Heart left ventricle (tissue), 13 donors: Measurements from ENCODE around the gene PIK3C2G.

Experiments
- POLR2A ChIP-seq, 2 donors: fragments of 450-650 bp; IDR thresholded peaks; one replicate each; pipeline ENCODE4 v1.6.1; 2017; ENCODE audit warnings: antibody characterized with exemption in 2 of 2, mild to moderate bottlenecking in 2 of 2, moderate library complexity in 2 of 2
- TF ChIP-seq, protein P1 (sequence below), 12 donors: fragments of 200-600 bp; sonication (generic) in 4 of 12; IDR thresholded peaks; one replicate each; pipeline versions ENCODE4 v1.5.0 to v1.8.0; 2018 to 2022; ENCODE audit warnings: antibody characterized with exemption in 12 of 12, mild to moderate bottlenecking in 5 of 12
- donor health status: ischemic (EF 13 %, LVEDD 7.1; RV severe dilation, severe dysfunction).
- donor health status: DM: no; HTN: yes; CAD: no.
- donor health status: DM: no; HTN: no; CAD: no.
- donor health status: ischemic (EF 25% LVEDD 6.9; RV normal size, moderate dysfunction).
- donor health status: ischemic (EF 25% LVEDD 5.7; RV mildly dilated, moderate dysfunction).
- donor health status: ischemic (EF 35%, LVEDD 5.7; RV mildly dilated, moderate dysfunction).
- donor health status: nonischemic (EF 11% LVEDD 7.7; RV severe dilation, severe dysfunction).
- donor health status: DM: yes; HTN: yes; CAD: no.
- donor health status: PGD.
- donor health status: ischemic (EF 29% LVEDD 5.4; RV normal size, mild dysfunction).
- donor health status: nonischemic (EF 23%, LVEDD 6.1; RV moderate dilation, normal function).

DNA sequence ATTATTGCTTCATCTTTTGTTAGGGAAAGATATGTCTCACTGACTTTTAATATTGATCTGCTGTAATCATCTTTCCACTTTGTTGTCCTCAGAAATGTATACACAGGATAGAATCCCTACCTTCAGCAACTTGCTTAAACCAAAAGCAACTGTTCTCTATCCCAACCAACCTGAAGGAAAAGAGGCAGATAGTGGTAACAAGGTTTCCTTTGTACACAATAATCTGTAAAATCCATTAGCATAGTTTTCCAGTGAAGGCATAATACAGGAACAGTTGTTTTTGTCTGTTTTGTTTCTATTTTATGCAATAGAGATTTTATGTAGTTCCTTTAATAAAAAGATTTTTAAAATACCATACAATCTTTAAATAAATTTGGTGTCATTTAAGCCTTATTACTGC lies 170.5 kb downstream of the PIK3C2G start:
- TF ChIP-seq, protein P1, sequence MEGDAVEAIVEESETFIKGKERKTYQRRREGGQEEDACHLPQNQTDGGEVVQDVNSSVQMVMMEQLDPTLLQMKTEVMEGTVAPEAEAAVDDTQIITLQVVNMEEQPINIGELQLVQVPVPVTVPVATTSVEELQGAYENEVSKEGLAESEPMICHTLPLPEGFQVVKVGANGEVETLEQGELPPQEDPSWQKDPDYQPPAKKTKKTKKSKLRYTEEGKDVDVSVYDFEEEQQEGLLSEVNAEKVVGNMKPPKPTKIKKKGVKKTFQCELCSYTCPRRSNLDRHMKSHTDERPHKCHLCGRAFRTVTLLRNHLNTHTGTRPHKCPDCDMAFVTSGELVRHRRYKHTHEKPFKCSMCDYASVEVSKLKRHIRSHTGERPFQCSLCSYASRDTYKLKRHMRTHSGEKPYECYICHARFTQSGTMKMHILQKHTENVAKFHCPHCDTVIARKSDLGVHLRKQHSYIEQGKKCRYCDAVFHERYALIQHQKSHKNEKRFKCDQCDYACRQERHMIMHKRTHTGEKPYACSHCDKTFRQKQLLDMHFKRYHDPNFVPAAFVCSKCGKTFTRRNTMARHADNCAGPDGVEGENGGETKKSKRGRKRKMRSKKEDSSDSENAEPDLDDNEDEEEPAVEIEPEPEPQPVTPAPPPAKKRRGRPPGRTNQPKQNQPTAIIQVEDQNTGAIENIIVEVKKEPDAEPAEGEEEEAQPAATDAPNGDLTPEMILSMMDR (IDR thresholded peaks at IDR 0.05) = no peak
- no peak for TF ChIP-seq POLR2A (IDR thresholded peaks at IDR 0.05)
